MM.1S (cell line): ENCODE data around the gene FGF14.

Experiments
- DNase-seq: peaks from one replicate; pipeline ENCODE4 v3.0.0-alpha.2; 2015
- H2AFZ ChIP-seq: fragments of 300-600 bp; sonication (generic); 2 replicates; pipeline ENCODE4 v1.6.0; 2016; ENCODE audit warnings: antibody characterized with exemption, low read length
- H3F3A ChIP-seq: fragments of 300-600 bp; sonication (generic); 2 replicates; pipeline ENCODE4 v1.6.1; 2016; ENCODE audit warnings: mild to moderate bottlenecking, antibody characterized with exemption, low read length, moderate library complexity, mixed read lengths; ENCODE audit not compliant: insufficient read depth
- H3K27ac ChIP-seq: fragments of 300-600 bp; sonication (generic); 2 replicates; pipeline ENCODE4 v1.5.1; 2016; ENCODE audit warnings: mild to moderate bottlenecking, low read length
- H3K27me3 ChIP-seq: fragments of 300-600 bp; sonication (generic); replicated peaks from 2 replicates; pipeline ENCODE4 v1.6.0; 2016; ENCODE audit warnings: low read length; ENCODE audit not compliant: insufficient read depth
- H3K36me3 ChIP-seq: fragments of 300-600 bp; sonication (generic); replicated peaks from 2 replicates; pipeline ENCODE4 v1.6.1; 2016; ENCODE audit warnings: mild to moderate bottlenecking, low read length, mixed read lengths; ENCODE audit not compliant: insufficient read depth
- H3K4me1 ChIP-seq: fragments of 300-600 bp; sonication (generic); 2 replicates; pipeline ENCODE4 v1.6.1; 2016; ENCODE audit warnings: low read length, mixed read lengths
- H3K4me2 ChIP-seq: fragments of 300-600 bp; sonication (generic); 2 replicates; pipeline ENCODE4 v1.6.0; 2016; ENCODE audit warnings: low read depth, low read length
- H3K4me3 ChIP-seq: fragments of 300-600 bp; sonication (generic); 2 replicates; pipeline ENCODE4 v1.5.1; 2016; ENCODE audit warnings: low read length, mixed read lengths
- H3K79me2 ChIP-seq: fragments of 300-600 bp; sonication (generic); 2 replicates; pipeline ENCODE4 v1.6.1; 2016; ENCODE audit warnings: mixed run types, low read length, mixed read lengths
- H3K9ac ChIP-seq: fragments of 300-600 bp; sonication (generic); 2 replicates; pipeline ENCODE4 v1.6.1; 2016; ENCODE audit warnings: low read length, mixed read lengths
- H3K9me2 ChIP-seq: fragments of 300-600 bp; sonication (generic); replicated peaks from 2 replicates; pipeline ENCODE4 v1.6.1; 2016; ENCODE audit warnings: mild to moderate bottlenecking, low read length, mixed read lengths; ENCODE audit not compliant: insufficient read depth
- H3K9me3 ChIP-seq: fragments of 300-600 bp; sonication (generic); replicated peaks from 2 replicates; pipeline ENCODE4 v1.6.1; 2016; ENCODE audit warnings: mild to moderate bottlenecking, low read length, mixed read lengths; ENCODE audit not compliant: insufficient read depth
- H4K20me1 ChIP-seq: fragments of 300-600 bp; sonication (generic); 2 replicates; pipeline ENCODE4 v1.6.1; 2016; ENCODE audit warnings: mild to moderate bottlenecking, low read length, moderate library complexity, mixed read lengths; ENCODE audit not compliant: insufficient read depth
- EZH2 ChIP-seq: fragments of 300-600 bp; sonication (generic); optimal IDR thresholded peaks from 2 replicates; pipeline ENCODE3; 2017; ENCODE audit warnings: low read depth, mild to moderate bottlenecking, antibody characterized with exemption, low read length, mixed read lengths
- EZH2phosphoT487 ChIP-seq: fragments of 300-600 bp; sonication (generic); IDR thresholded peaks from 2 replicates; pipeline ENCODE4 v1.6.1; 2018; ENCODE audit warnings: antibody characterized with exemption, low read length
- TF ChIP-seq, protein P1 (sequence below): fragments of 300-600 bp; sonication (generic); IDR thresholded peaks from 2 replicates; pipeline ENCODE4 v1.5.1; 2016; ENCODE audit warnings: antibody characterized with exemption, low read length, mixed read lengths

The FGF14 gene

DNA sequence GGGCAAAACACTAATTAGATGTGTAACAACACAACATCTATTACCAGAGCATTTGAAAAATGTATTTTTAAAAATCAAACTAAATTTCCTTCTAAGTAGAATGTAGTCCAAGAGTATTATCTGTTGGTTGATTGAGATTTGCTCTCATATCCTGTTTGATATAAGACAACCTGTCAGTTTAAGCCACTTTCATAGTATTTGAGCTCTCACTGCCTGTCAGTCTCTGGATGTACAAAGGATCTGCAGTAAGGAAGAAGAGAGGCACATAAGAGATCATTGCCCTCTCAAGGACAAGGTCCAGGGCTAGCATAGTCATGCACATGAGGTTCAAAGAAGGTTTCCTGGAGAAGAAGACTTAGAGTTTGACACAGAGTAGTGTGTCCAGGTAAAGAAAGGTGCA, 57.4 kb downstream of the FGF14 start:
- Histone ChIP-seq H3K79me2 (no peaks in the 10 kb centered on the region), H3K4me2 (no peak overlapping the region), H3K9me2 (no peaks in the 10 kb centered on the region), H3K27ac (no peak overlapping the region), H3K9me3 (no peaks in the 10 kb centered on the region), H3K4me3 (no peak overlapping the region), H3K9ac (no peak overlapping the region), H4K20me1 (no peaks in the 10 kb centered on the region), H3K27me3 (no peaks in the 10 kb centered on the region), H3F3A (no peaks in the 10 kb centered on the region), H3K36me3 (no peaks in the 10 kb centered on the region), H3K4me1 (no peaks in the 10 kb centered on the region), H2AFZ (no peak overlapping the region)
- no peak for DNase-seq
- no peak for TF ChIP-seq EZH2phosphoT487
- TF ChIP-seq EZH2: no peak
- TF ChIP-seq, protein P1, sequence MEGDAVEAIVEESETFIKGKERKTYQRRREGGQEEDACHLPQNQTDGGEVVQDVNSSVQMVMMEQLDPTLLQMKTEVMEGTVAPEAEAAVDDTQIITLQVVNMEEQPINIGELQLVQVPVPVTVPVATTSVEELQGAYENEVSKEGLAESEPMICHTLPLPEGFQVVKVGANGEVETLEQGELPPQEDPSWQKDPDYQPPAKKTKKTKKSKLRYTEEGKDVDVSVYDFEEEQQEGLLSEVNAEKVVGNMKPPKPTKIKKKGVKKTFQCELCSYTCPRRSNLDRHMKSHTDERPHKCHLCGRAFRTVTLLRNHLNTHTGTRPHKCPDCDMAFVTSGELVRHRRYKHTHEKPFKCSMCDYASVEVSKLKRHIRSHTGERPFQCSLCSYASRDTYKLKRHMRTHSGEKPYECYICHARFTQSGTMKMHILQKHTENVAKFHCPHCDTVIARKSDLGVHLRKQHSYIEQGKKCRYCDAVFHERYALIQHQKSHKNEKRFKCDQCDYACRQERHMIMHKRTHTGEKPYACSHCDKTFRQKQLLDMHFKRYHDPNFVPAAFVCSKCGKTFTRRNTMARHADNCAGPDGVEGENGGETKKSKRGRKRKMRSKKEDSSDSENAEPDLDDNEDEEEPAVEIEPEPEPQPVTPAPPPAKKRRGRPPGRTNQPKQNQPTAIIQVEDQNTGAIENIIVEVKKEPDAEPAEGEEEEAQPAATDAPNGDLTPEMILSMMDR: no peak

DNA sequence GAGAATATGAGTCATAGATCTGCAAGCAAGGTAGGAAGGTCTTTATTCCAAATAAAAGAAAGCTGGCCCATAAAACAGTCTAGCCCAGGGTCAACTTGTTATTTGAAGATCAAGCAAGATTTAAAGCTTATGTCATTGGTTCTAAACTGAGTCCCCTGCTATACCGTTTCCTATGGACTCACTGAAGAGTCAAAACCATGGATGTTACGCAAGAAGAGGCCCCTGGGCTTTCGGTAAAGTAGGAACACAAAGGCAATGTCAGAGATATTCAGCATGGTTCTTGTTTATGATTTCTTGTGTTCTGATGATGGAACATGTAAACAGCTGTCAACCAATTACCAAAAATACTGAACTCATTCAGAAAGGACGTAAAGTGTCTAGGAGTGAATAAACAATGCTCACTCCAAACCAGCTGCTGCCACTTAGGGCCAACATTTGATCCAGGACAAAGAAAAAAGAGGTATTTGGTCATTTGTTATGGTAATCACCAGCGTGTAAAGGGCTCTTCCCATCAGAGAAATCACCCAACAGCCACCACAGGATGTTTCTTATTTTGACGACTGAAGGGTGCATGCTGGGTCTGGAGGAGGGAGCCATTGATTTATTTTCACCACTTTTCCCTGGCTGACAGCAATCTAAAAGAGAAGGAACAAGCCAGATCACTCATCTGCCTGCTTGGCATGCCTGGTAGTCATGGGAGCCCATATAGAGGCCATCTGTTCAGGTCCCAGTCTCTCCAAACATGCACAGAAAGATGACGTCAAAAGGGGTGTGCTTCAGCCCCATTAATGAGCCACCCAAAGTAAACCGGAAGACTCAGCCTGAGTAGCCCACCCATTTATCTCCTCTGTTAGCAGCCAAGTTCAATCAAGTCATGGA, 68.3 kb downstream of the FGF14 start:
- no peaks in the 10 kb centered on the region for H3K79me2 ChIP-seq
- H3K27me3 ChIP-seq: no peaks in the 10 kb centered on the region
- H3K4me1 ChIP-seq: 0 out of 2 replicates have a peak, but pooled peaks cover 5% of the 10 kb centered on the region
- no peak overlapping the region for H3K4me3 ChIP-seq
- H3K36me3 ChIP-seq: no peaks in the 10 kb centered on the region
- DNase-seq: no peak
- H2AFZ ChIP-seq: no peak overlapping the region
- H3K9me3 ChIP-seq: no peaks in the 10 kb centered on the region
- no peaks in the 10 kb centered on the region for H4K20me1 ChIP-seq
- TF ChIP-seq, protein P1: no peak
- no peak overlapping the region for H3K27ac ChIP-seq
- H3K9ac ChIP-seq: no peak overlapping the region
- H3K4me2 ChIP-seq: no peak overlapping the region
- H3F3A ChIP-seq: no peaks in the 10 kb centered on the region
- no peaks in the 10 kb centered on the region for H3K9me2 ChIP-seq

DNA sequence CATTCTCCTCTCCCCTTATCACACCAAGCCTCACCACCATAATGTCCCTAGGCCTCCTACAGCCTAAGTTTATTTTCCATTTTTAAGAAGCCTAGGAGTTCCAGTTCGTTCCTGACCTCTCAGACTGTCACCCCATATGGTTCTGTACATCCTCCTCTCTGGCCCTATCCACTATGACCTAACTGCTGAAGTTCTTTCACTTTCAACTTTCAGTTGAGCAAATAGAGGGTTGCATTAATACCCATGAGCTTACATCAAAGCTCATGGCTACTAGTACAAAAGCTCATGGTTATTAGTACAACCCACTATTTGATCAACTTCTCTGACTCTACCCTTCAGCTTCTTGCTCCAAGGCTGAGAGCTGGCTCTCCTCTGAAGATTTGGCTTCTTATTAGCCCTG, 72.9 kb downstream of the FGF14 start:
- H3K27me3 ChIP-seq: no peaks in the 10 kb centered on the region
- peak overlapping the region; percentile 1; the same call in 1 of the 2 replicates for H3K4me2 ChIP-seq
- no peaks in the 10 kb centered on the region for H3K79me2 ChIP-seq
- H3F3A ChIP-seq: no peaks in the 10 kb centered on the region
- H3K27ac ChIP-seq: no peak overlapping the region
- no peak overlapping the region for H3K9ac ChIP-seq
- no peak overlapping the region for H3K4me3 ChIP-seq
- no peaks in the 10 kb centered on the region for H3K36me3 ChIP-seq
- H3K4me1 ChIP-seq: 0 out of 2 replicates have a peak, but pooled peaks cover 5% of the 10 kb centered on the region
- H2AFZ ChIP-seq: peak overlapping the region; percentile 32; the same call in 1 of the 2 replicates
- H3K9me2 ChIP-seq: no peaks in the 10 kb centered on the region
- DNase-seq: peak; percentile 65
- no peaks in the 10 kb centered on the region for H3K9me3 ChIP-seq
- TF ChIP-seq, protein P1: no peak
- TF ChIP-seq EZH2phosphoT487 (no peak), EZH2 (no peak)
- H4K20me1 ChIP-seq: no peaks in the 10 kb centered on the region
